SU-DHL-6 (cell line): ENCODE measurements around the gene EPC1.

Experiments used
- EZH2phosphoT487 ChIP-seq: fragments of 200-600 bp; sonication (generic), shearing (Covaris generic); conservative IDR thresholded peaks from 2 replicates; pipeline ENCODE4 v1.6.1; 2018; ENCODE audit warnings: mild to moderate bottlenecking, antibody characterized with exemption, low read length, moderate library complexity, mixed read lengths
- TF ChIP-seq, protein P1 (sequence below): fragments of 200-600 bp; sonication (generic); IDR thresholded peaks from one replicate; pipeline ENCODE4 v1.5.1; 2017; ENCODE audit warnings: antibody characterized with exemption, mild to moderate bottlenecking, low read length, moderate library complexity; ENCODE audit not compliant: insufficient read depth, poor library complexity, severe bottlenecking

DNA sequence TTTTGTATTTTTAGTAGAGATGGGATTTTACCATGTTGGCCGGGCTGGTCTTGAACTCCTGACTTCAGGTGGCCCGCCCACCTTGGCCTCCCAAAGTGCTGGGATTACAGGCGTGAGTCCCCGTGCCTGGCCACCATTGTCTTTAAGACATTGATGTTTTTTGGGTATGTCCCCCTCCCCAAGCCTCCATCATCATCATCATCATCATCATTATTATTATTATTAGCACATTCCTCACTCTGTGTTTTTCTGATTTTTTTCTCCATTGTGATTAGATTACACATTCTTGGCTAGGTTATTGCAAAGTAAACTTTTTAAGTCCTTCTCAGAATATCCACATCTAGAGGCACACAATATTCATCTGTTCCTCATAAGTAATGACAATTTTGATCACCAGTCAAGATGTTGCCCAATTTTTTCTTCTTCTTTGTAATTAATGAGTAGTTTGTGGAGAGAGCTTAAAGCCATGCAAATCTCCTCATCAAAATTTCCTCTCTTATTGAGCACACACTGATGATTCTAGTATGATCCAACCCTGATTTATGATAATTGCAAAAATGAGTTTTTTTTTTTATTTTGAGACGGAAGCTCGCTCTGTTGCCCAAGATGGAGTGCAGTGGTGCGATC is 47.5 kb downstream of the EPC1 start:
- TF ChIP-seq, protein P1, sequence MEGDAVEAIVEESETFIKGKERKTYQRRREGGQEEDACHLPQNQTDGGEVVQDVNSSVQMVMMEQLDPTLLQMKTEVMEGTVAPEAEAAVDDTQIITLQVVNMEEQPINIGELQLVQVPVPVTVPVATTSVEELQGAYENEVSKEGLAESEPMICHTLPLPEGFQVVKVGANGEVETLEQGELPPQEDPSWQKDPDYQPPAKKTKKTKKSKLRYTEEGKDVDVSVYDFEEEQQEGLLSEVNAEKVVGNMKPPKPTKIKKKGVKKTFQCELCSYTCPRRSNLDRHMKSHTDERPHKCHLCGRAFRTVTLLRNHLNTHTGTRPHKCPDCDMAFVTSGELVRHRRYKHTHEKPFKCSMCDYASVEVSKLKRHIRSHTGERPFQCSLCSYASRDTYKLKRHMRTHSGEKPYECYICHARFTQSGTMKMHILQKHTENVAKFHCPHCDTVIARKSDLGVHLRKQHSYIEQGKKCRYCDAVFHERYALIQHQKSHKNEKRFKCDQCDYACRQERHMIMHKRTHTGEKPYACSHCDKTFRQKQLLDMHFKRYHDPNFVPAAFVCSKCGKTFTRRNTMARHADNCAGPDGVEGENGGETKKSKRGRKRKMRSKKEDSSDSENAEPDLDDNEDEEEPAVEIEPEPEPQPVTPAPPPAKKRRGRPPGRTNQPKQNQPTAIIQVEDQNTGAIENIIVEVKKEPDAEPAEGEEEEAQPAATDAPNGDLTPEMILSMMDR = no peak
- TF ChIP-seq EZH2phosphoT487 = no peak
